HG02840 (cell line): Measurements from ENCODE around the gene NUP42.
"Not testable (repeated sequence)": the region's sequence is repeated elsewhere in the genome, so short reads cannot be mapped to it uniquely, and the experiment has no call there.

Source experiments
- ATAC-seq: cut with Tn5 transposase; IDR thresholded peaks from one replicate; pipeline ENCODE4 v1.9.1; 2021; ENCODE audit warnings: mild to moderate bottlenecking, moderate library complexity, moderate number of reproducible peaks; ENCODE audit not compliant: unreplicated experiment, low FRiP score

Gene NUP42

DNA sequence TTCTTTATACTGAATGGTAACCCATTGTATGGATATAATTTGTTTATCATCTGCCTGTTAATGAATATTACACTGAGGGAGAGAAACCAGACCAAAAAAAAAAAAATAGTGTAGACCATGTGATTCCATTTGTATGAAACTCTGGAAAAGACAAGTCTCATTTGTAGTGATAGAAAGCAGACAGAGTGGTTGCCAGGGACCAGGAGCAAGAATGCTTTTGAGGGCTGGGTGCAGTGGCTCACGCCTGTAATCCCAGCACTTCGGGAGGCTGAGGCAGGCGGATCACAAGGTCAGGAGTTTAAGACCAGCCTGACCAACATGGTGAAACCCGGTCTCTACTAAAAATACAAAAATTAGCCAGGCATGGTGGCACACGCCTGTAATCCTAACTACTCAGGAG is 15.9 kb downstream of the NUP42 start:
- not testable (repeated sequence) for ATAC-seq

DNA sequence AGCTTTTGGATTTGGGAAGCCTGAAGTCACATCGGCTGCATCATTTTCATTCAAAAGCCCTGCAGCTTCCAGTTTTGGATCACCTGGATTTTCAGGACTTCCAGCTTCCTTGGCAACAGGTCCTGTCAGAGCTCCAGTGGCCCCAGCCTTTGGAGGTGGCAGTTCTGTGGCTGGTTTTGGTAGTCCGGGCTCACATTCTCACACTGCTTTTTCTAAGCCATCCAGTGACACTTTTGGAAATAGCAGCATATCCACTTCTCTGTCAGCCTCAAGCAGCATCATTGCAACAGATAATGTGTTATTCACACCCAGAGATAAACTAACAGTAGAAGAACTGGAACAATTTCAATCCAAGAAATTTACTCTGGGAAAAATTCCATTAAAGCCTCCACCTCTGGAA is 18.5 kb downstream of the NUP42 start:
- ATAC-seq, result no peak

DNA sequence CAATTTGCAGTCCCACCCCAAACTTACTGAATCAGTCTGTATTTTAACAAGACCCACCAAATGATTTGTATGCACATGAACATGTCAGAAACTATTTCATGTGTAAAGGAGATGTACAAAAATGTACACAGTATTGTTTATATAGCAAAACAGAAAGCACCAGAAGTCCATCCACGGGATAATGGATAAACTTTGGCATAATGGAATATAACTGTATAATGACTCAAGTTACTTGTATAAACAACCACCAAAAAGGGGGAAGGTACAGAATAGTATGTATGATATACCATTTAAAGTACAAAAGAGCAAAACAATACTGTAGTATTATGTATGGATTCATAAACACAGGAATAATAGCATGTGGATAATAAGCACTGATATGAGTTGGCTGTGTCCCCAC is 22.4 kb downstream of the NUP42 start:
- no peak for ATAC-seq

DNA sequence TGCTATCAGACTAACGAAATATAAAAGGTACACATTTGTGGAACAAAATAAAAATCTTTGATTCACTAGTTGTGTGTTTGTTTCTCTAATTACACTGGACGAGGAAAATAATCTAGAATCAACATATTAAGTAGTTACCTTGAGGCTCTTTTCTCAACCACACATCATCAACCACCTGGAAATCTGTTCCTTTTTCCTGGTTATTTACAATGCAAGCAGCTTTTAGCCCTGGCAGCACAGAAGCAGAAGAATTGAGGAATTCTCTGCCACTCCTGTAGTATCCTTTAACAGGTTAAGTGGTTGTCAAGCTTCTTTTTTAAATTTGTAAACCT is 23.7 kb downstream of the NUP42 start:
- no peak for ATAC-seq

DNA sequence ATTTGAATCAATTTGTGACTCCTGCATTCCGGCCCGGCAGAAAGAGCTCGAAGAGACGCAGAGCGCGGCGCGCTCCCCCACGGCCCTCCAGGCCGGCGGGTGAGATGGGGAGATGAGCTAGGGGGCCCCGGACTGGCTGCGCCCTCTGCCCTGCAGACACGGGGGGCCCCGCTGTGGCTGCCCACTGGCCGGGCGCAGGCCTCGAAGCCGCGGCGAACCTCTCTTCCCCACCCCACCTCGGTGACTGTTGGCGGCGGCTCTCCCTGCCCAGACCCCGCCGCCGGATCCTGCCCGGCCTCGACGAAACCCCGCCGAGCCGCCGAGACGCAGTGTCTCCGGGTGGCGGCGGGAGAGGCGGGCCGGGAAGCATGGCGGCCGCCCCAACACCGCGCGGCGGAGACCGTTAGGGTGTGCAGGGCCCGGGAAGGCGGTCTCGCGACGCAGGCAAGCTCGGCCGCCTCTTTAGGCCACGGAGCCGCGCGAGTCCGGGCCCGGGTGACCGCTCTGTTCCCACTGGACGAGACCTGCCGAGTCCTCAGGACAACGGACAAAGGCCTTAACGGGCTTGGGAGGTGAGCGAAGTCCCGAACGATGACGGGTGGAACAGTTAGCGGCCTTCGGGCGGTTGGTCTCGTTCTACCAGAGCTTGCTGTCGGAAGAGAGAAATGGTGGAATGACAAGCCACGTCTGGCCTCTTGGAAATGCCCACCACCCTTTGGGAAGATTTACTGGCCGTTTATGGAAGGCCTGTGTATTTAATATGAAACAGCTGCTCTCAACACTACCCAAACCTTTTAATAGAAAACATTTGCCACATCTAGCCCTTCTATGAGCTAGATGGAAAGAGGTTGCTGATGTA is 24.3 kb downstream of the NUP42 start:
- no peak for ATAC-seq

DNA sequence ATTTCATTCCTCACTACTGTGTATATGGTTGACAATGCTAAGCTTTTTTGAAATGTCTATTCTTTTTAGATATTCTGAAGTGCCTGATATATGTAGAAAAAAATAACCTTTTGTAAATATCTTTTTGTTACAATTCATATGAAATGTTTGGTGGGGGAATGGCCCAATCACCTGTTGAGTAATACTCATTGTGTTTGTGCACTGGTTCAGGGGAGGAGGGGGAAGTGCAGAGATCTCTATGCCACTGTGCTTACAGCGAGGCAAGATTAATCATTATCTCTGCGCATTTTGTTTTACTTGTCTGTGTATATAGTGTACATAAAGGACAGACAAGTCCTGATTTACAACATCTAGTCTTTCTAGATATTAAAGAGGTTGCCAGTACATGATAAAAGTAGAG is 25.2 kb downstream of the NUP42 start:
- ATAC-seq, result no peak

DNA sequence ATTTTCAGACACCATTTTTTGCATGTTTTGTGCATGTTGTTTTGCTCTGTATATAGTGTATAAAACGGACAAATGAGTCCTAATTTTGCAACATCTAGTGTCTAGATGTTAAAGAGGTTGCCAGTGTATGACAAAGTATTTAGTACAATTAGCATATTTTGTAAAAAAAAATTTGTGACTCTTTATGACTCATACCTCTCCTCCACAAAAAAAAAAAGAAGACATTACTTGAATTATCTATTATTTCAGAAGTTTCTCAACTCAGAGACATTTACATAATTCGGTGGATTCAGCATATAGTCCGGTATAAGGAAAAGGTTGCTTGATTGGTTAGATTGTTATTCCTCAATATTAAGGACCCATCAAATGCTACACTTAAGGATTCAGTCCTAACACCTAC is 26.0 kb downstream of the NUP42 start:
- no peak for ATAC-seq

DNA sequence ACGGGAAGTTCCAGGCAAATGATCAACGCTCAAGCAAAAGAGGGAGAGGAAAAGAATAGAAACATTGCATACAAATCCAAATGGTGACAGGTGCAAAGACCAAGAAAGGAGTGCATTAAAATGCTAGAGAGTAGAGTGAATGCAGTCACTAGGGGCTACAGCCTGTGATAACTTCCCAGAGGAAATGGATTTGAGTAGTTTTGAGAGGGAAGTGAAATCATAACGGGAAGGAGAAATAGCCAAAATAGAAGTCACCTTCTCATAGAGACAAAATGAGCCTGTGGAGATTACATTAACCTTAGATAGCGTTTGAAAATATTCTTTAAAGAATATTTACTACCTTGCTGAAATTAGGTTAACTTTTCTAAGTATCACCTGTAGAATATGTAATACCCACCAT is 26.5 kb downstream of the NUP42 start:
- no peak for ATAC-seq

DNA sequence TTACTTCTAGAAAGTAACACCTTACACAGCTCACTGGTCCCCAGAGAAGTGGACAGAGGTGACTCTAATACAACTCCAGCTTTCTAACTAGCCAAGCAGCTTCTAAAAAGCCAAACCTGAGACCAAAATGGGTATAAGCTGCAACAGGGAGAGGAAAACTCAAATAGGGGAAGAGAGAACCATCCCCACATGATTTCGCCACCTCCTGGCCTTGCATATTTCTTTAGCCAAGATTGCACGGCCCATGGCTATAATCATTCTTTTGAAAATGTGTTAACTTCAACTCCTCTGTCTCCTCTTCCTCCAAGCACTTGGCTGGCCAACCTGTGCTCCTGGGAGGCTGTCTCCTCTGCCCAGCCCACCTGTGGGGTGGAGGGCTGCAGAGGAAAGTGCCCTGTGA is 28.7 kb downstream of the NUP42 start:
- no peak for ATAC-seq

DNA sequence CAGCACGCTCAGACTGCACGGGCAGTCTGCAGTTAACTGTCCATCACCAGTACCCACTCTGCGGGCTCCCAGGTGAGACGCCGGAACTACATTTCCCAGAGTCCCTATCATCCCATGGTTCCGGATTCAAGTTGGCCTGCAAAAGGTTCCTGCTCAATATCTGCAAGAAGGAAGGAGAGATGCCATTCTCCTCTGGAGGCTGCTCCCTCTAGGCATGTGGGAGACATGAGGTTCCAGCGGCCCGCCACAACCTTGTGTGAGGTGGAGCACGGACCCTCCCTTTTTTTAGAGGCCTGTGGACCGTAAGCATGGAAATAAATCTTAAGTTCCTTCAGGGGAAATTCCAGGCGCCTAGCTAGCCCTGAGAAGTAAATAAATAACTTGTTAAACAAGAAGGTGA is 29.7 kb downstream of the NUP42 start:
- ATAC-seq, result no peak

DNA sequence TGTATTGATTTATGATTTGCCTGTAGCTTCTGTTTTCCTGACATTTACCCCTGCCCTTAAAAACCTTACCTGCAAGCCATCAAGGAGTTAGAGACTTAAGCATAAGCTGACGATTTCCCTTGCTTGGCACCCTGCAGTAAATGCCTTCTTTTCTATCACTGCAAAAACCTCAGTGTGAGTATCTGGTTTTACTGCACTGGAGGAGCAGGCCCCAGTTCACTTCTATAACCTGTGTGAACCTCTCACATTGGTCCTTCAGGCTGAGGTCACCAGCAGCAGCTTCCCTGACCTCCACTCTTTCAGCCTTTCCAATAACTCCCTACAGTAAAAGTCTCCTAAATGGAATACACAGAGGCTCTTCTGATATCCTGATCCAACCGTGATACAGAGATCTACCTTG is 30.5 kb downstream of the NUP42 start:
- ATAC-seq, result no peak

DNA sequence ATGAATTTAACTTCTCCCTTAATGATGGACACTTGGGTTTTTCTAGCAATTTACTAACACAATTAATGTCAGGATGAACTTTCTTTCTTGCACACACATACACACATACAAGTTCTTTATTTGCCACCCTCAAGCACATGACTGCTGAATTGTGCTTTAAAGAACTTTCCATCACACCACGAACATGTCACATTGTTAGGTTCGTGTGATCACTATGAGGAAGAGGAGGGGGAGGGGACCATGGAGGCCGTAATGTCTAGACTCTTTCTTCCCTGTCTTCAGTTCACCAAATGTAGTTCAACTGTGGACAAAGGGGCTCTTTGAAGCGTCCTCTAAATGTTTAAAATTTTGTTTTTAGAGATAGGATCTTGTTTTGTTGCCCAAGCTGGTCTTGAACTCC is 31.0 kb downstream of the NUP42 start:
- ATAC-seq, result no peak

DNA sequence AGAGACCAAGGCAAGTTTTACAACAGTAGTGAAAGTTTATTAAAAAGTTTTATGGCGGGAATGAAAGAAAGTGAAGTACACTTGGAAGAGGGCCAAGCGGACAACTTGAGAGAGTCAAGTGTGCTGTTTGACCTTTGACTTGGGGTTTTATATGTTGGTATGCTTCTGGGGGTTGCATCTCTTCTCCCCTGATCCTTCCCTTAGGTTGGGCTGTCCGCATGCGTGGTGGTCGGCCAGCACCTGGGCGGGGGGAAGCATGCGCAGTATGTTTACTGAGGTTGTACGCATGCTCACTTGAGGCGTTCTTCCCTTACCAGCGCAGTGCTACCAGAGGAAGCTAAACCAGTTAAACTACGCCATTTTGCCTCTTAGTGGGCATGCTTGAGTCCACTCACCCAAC is 31.9 kb downstream of the NUP42 start:
- no peak for ATAC-seq

DNA sequence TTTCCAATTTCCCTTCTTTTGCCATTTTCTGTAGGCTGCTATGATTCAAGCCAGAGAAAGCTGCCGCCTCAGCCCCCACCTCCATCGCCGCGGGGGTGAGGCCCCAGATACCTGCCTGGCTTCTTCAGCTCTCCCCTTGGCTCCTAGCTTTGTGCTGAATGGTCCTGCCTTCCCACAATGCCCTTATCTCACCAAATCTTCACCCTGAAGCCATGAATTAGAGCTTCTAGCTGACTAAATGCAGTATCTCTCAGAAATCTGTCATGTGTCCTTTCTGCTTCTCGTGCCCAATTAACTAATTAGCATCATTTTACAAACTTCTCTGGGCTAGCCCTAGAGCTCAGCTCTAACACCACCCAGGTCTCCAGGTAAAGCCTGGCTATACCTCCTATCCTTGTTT is 32.6 kb downstream of the NUP42 start:
- no peak for ATAC-seq

DNA sequence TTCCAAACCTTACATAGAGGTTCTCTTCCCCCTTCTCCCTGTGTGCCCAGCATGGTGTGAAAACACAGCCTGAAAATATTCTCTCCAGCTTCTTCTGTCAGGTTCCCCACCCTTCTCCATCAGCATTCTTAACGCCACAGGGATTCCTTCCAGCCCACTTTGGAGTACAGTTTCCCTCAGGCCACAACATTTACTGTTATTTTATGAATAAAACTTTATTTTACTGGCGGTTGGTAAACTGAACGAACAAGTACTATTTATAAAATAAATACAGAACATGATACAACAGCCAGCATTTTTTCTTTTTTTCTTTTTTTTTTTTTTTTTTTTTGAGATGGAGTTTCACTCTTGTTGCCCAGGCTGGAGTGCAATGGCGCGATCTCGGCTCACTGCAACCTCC is 33.1 kb downstream of the NUP42 start:
- ATAC-seq, result no peak

DNA sequence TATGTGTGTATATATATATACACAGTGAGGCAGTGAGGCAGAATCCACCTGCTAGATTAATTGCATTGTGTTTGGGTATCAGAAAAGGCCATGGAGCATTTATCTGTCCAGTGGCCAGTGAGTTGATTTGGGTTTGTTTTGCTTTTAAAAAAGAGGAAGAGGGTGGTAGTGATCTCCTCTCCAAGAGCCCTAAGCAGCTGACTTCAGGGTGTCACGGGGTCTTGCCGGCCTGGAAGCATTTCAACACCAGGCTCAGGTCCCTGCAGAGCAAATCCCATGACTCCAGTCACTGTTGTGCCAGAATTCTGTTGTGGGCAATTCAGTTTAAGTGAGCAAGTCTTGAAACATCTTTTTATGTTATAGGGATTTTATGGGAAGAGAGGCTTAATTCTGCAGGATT is 34.2 kb downstream of the NUP42 start:
- no peak for ATAC-seq

DNA sequence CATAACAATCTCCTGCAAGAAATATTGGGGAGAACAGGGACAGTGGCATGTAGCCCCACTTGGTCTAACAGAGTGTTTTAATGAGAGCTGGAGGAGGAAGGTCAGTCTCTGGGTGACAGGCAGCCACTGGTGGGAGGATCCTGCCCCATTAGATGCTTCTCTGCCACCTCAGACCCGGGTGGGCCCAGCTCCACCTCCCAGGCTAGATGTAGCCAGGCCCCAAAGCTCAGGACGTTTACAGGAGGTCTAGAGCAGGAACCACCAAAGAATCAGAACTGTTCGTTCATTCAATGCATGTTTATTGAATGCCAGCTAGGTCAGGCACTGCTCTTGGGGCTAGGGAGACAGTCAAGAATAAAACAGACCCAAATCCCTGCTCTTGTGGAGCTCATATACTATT is 36.3 kb downstream of the NUP42 start:
- no peak for ATAC-seq

DNA sequence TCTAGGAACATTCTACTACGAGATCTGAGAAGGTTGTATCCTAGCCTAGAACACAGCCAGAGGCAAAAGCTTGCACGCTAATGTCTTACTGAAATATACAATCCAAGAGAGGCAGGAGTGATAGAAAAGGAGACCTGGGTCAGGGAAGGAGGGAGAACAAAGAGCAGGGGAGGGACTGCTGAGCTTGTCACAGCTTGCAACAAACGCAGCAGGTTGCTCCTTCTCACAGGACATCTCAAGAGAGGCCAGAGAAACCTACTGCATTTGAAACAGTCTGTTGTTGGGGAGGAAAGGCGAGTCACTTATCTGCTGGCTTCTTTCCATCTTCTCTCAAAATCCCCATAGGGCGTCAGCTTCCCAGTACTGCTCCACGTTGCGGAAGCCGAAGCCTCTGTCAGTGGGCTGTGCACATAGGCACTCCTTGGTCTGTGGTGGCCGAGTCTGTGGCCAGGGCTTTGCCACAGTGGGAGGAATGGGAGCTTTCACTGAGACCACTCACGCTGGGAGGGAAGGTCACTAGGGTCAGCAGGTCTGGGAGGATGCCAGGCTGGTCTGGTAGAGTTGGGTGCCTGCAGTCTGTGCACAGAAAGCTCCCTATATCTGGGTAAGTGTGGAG is 39.0 kb downstream of the NUP42 start:
- ATAC-seq, result no peak

DNA sequence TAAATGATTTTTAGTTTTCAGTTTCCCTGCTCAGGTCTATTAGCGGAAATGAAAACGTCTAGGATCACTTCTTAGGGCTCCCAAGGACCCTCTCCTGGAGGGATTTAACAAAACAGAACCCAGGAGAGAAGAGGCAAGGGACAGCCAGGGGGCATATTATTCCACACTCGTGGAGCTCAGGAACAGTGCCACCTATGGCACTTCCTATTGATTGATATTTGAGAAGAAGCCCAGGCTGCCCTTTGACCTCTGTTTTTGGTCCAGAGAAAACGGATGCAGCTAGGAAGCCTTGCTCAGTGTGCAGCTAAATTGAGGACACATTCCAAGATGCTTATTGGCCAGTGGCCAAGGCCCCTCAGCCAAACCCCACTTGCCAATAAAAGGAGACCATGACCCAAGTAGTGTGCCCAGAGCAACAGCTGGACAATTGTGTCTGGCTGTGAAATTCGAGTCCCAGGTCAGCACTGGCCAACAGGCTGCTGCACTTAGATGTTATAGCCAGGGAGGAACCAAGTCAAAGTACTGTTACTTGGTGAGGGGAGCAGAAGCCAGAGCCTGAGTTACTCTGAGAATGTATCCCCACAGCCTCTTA is 40.7 kb downstream of the NUP42 start:
- ATAC-seq, result no peak

DNA sequence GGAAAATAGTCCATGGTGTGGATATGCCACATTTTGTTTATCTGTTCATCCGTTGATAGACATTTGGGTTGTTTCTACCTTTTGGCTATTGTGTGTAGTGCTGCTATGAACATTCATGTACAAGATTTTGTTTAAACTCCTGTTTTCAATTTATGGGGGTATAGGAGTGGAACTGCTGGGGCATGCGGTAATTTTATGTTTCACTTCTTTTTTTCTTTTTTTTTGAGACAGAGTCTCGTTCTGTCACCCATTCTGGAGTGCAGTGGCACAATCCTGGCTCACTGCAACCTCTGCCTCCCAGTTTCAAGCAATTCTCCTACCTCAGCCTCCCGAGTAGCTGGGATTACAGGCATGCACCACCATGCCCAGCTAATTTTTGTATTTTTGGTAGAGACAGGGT is 42.5 kb downstream of the NUP42 start:
- not testable (repeated sequence) for ATAC-seq

DNA sequence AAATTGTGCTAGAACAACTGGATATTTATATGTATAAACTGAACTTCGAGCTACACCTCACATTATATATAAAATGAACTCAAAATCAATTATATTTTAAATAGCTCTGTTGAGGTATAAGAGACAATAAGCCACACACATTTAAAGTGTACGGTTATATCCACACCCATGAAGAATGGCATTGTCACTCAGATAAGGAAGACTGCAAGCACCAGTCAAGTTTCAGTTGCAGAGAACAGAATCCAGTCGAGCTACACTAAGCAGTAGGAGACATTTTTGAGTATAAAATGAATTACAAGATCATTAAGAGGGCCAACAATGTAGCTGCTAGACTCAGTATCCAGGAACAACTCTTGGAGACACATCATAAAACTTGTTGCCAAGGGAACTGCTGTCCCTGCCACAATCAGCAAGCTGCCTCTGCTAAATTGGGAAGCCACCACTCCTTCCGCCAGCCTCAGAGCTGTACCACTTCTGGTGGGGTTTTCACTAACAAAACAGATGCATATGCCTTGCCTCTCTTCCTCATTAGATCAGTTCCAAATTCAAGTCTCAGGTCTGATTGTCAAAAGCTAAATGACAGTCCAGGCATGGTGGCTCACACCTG is 45.1 kb downstream of the NUP42 start:
- ATAC-seq, result no peak

DNA sequence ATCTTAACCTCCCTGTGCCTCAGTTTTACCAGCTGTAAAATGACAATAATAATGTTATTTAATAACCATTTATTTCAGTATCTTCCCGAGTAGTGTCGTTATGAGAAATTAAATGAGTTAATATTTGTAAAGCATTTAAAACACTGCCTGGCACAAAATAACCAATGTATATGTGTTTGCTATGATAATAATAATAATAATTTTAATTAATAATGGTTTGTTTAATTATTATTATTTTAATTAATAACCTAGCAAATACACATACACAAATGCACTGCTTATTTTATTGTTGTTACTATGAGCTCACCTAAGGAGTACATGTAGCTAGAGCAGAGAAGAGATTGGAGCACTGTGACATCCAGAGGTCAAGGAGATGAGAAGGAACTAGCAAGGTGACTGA is 46.6 kb downstream of the NUP42 start:
- ATAC-seq, result no peak
